GM23338 (cell line): ENCODE measurements around the gene SOSTDC1. TPM values are rescaled to one million over a fixed set of nuclear protein-coding genes. Genes with fewer than 3 reads are reported as not detected.

ENCODE experiments used
- ATAC-seq: fragments of 200-7000 bp; cut with Tn5 transposase; 3 replicates; pipeline ENCODE4 v1.9.1; 2020
- DNase-seq: peaks from one replicate; pipeline ENCODE4 v3.0.0-alpha.2; 2015; ENCODE audit warnings: low spot score
- H2AFZ ChIP-seq: fragments of 200-600 bp; sonication (generic); 2 replicates; pipeline ENCODE4 v1.8.0; 2016; ENCODE audit warnings: antibody characterized with exemption, mild to moderate bottlenecking, moderate library complexity
- H3F3A ChIP-seq: fragments of 200-600 bp; sonication (generic); replicated peaks from 2 replicates; pipeline ENCODE4 v1.8.0; 2017; ENCODE audit warnings: antibody characterized with exemption, mixed run types, low read depth
- H3K27ac ChIP-seq: fragments of 200-600 bp; sonication (generic); 2 replicates; pipeline ENCODE4 v1.6.1; 2016; ENCODE audit warnings: low read depth
- H3K27me3 ChIP-seq: fragments of 200-600 bp; sonication (generic); 2 replicates; pipeline ENCODE4 v1.8.0; 2016; ENCODE audit warnings: mild to moderate bottlenecking, mixed run types, moderate library complexity; ENCODE audit not compliant: insufficient read depth
- H3K36me3 ChIP-seq: fragments of 200-600 bp; sonication (generic); 2 replicates; pipeline ENCODE4 v1.8.0; 2016; ENCODE audit warnings: mild to moderate bottlenecking; ENCODE audit not compliant: insufficient read depth
- H3K4me1 ChIP-seq: fragments of 200-600 bp; sonication (generic); 2 replicates; pipeline ENCODE4 v1.8.0; 2016; ENCODE audit warnings: mild to moderate bottlenecking, moderate library complexity; ENCODE audit not compliant: insufficient read depth
- H3K4me2 ChIP-seq: fragments of 200-600 bp; sonication (generic); 2 replicates; pipeline ENCODE4 v1.7.1; 2017; ENCODE audit warnings: mixed run types
- H3K4me3 ChIP-seq: fragments of 200-600 bp; sonication (generic); 2 replicates; pipeline ENCODE4 v1.6.1; 2016; ENCODE audit warnings: mixed run types
- H3K79me2 ChIP-seq: fragments of 200-600 bp; sonication (generic); replicated peaks from 2 replicates; pipeline ENCODE4 v1.8.0; 2017; ENCODE audit warnings: mild to moderate bottlenecking; ENCODE audit not compliant: insufficient read depth
- H3K9me2 ChIP-seq: fragments of 200-600 bp; sonication (generic); 2 replicates; pipeline ENCODE4 v1.8.0; 2017; ENCODE audit not compliant: insufficient read depth
- H4K20me1 ChIP-seq: fragments of 200-600 bp; sonication (generic); replicated peaks from 2 replicates; pipeline ENCODE4 v1.8.0; 2017; ENCODE audit warnings: mild to moderate bottlenecking; ENCODE audit not compliant: insufficient read depth
- H3K27ac Mint-ChIP-seq: 2 replicates; pipeline ENCODE4 v1.8.0; 2020; ENCODE audit warnings: inconsistent platforms, mild to moderate bottlenecking, moderate library complexity, mixed read lengths
- H3K27me3 Mint-ChIP-seq: 3 replicates; pipeline ENCODE4 v1.8.0; 2022; ENCODE audit warnings: low read depth, mild to moderate bottlenecking, moderate library complexity, mixed read lengths, inconsistent platforms; ENCODE audit not compliant: insufficient read depth, poor library complexity
- H3K36me3 Mint-ChIP-seq: 3 replicates; pipeline ENCODE4 v1.8.0; 2021; ENCODE audit warnings: low read depth, mild to moderate bottlenecking, inconsistent platforms, moderate library complexity, mixed read lengths
- H3K4me1 Mint-ChIP-seq: 3 replicates; pipeline ENCODE4 v1.8.0; 2020; ENCODE audit warnings: mild to moderate bottlenecking, inconsistent platforms, mixed read lengths
- H3K4me3 Mint-ChIP-seq: 3 replicates; pipeline ENCODE4 v1.8.0; 2021; ENCODE audit warnings: moderate library complexity, mild to moderate bottlenecking, inconsistent platforms, mixed read lengths
- H3K9me3 Mint-ChIP-seq: 3 replicates; pipeline ENCODE4 v1.8.0; 2020; ENCODE audit warnings: moderate library complexity, mild to moderate bottlenecking, inconsistent platforms, mixed read lengths
- CREB1 ChIP-seq: fragments of 250-450 bp; sonication (Bioruptor Pico); IDR thresholded peaks from 2 replicates; pipeline ENCODE4 v1.5.0; 2020; ENCODE audit warnings: low read depth, mild to moderate bottlenecking, moderate library complexity
- REST ChIP-seq: IDR thresholded peaks from one replicate; pipeline ENCODE4 v1.6.1; 2018; ENCODE audit warnings: antibody characterized with exemption; ENCODE audit not compliant: unreplicated experiment
- STAT1 ChIP-seq: IDR thresholded peaks from one replicate; pipeline ENCODE4 v1.6.1; 2016; ENCODE audit warnings: antibody characterized with exemption; ENCODE audit not compliant: unreplicated experiment
- polyA plus RNA-seq: library from polyadenylated mRNA; unstranded; fragments of >200 nt; fragmentation: Nextera tagmentation; extraction: Ambion mirVana; gene quantifications from 2 replicates; pipeline ENCODE4 v1.2.1, GENCODE V29; 2016
- total RNA-seq: library from RNA; depleted of rRNA; stranded (reverse); fragments of >200 nt; shearing (Covaris generic); gene quantifications from 2 replicates; pipeline ENCODE4 v1.2.3, GENCODE V29; 2014
- TF ChIP-seq, protein P1 (sequence below): fragments of 250-450 bp; sonication (Bioruptor Pico); IDR thresholded peaks from 2 replicates; pipeline ENCODE4 v1.5.0; 2020; ENCODE audit warnings: mild to moderate bottlenecking, moderate library complexity

The SOSTDC1 gene
- total and polyA plus RNA-seq, 2 experiments from 2014 or later, result 0.76 to 1.0 TPM

- TF ChIP-seq, protein P1, sequence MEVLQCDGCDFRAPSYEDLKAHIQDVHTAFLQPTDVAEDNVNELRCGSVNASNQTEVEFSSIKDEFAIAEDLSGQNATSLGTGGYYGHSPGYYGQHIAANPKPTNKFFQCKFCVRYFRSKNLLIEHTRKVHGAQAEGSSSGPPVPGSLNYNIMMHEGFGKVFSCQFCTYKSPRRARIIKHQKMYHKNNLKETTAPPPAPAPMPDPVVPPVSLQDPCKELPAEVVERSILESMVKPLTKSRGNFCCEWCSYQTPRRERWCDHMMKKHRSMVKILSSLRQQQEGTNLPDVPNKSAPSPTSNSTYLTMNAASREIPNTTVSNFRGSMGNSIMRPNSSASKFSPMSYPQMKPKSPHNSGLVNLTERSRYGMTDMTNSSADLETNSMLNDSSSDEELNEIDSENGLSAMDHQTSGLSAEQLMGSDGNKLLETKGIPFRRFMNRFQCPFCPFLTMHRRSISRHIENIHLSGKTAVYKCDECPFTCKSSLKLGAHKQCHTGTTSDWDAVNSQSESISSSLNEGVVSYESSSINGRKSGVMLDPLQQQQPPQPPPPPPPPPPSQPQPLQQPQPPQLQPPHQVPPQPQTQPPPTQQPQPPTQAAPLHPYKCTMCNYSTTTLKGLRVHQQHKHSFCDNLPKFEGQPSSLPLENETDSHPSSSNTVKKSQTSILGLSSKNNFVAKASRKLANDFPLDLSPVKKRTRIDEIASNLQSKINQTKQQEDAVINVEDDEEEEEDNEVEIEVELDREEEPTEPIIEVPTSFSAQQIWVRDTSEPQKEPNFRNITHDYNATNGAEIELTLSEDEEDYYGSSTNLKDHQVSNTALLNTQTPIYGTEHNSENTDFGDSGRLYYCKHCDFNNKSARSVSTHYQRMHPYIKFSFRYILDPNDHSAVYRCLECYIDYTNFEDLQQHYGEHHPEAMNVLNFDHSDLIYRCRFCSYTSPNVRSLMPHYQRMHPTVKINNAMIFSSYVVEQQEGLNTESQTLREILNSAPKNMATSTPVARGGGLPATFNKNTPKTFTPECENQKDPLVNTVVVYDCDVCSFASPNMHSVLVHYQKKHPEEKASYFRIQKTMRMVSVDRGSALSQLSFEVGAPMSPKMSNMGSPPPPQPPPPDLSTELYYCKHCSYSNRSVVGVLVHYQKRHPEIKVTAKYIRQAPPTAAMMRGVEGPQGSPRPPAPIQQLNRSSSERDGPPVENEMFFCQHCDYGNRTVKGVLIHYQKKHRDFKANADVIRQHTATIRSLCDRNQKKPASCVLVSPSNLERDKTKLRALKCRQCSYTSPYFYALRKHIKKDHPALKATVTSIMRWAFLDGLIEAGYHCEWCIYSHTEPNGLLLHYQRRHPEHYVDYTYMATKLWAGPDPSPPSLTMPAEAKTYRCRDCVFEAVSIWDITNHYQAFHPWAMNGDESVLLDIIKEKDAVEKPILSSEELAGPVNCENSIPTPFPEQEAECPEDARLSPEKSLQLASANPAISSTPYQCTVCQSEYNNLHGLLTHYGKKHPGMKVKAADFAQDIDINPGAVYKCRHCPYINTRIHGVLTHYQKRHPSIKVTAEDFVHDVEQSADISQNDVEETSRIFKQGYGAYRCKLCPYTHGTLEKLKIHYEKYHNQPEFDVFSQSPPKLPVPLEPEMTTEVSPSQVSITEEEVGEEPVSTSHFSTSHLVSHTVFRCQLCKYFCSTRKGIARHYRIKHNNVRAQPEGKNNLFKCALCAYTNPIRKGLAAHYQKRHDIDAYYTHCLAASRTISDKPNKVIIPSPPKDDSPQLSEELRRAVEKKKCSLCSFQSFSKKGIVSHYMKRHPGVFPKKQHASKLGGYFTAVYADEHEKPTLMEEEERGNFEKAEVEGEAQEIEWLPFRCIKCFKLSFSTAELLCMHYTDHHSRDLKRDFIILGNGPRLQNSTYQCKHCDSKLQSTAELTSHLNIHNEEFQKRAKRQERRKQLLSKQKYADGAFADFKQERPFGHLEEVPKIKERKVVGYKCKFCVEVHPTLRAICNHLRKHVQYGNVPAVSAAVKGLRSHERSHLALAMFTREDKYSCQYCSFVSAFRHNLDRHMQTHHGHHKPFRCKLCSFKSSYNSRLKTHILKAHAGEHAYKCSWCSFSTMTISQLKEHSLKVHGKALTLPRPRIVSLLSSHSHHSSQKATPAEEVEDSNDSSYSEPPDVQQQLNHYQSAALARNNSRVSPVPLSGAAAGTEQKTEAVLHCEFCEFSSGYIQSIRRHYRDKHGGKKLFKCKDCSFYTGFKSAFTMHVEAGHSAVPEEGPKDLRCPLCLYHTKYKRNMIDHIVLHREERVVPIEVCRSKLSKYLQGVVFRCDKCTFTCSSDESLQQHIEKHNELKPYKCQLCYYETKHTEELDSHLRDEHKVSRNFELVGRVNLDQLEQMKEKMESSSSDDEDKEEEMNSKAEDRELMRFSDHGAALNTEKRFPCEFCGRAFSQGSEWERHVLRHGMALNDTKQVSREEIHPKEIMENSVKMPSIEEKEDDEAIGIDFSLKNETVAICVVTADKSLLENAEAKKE, result no peak
- no peak for TF ChIP-seq REST
- no peak for TF ChIP-seq CREB1 (CRISPR knock-in tag)
These were observed 29.2 kb downstream of the SOSTDC1 start (continued) for GRCh38 chr7:16436306-16436705.

DNA sequence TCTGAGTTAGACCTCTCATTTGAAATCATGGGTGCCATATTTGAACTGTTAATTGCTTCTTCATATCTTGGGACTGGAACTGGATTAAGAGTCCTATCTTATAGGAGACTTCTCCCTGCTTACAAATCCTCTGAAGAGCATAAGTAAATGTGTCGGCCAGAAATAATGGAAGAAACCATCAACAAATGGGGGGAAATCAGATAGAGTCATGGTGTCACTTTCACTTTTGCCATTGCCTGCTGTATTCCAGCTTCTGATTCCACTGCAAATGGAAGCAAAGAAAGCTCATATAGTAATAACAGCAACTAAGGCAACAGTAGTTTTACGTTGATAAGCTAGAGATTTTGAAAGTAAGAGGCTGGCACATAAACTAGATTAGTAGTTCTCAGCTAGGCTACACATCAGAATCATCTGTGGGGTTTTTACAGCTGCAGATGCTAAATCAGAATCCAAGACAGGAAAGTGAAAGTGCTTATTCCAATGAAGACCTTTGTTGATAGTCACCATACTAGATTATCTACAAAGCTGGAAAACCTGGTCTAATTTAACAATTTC lies 31.9 kb downstream of the SOSTDC1 start:
- Mint-ChIP-seq H3K27ac (no peak overlapping the region), H3K4me1 (no peaks in the 10 kb centered on the region), H3K9me3 (no peaks in the 10 kb centered on the region), H3K4me3 (no peak overlapping the region), H3K27me3 (no peaks in the 10 kb centered on the region), H3K36me3 (no peaks in the 10 kb centered on the region)
- no peaks in the 10 kb centered on the region for H4K20me1 ChIP-seq
- no peak overlapping the region for H3K4me3 ChIP-seq
- H3F3A ChIP-seq, result no peaks in the 10 kb centered on the region
- ATAC-seq (no peak), DNase-seq (no peak)
- no peak overlapping the region for H3K27ac ChIP-seq
- no peaks in the 10 kb centered on the region for H3K9me2 ChIP-seq
- H3K4me1 ChIP-seq, result no peaks in the 10 kb centered on the region
- H3K27me3 ChIP-seq, result no peaks in the 10 kb centered on the region
- H3K79me2 ChIP-seq, result no peaks in the 10 kb centered on the region
- no peaks in the 10 kb centered on the region for H3K36me3 ChIP-seq
- TF ChIP-seq STAT1, result no peak
- H2AFZ ChIP-seq, result peak overlapping the region; percentile 24; the same call in 1 of the 2 replicates
- H3K4me2 ChIP-seq, result no peak overlapping the region
